Measurements from ENCODE around the gene PLA2G4B. TPM values are rescaled to one million over a fixed set of nuclear protein-coding genes. Genes with fewer than 3 reads are reported as not detected.
A peak's percentile ranks its signal among the peaks of the same experiment; 100 is the strongest.

PLA2G4B gene
- total RNA-seq, 1 donor from 2014 or later, result 3.4 TPM

DNA sequence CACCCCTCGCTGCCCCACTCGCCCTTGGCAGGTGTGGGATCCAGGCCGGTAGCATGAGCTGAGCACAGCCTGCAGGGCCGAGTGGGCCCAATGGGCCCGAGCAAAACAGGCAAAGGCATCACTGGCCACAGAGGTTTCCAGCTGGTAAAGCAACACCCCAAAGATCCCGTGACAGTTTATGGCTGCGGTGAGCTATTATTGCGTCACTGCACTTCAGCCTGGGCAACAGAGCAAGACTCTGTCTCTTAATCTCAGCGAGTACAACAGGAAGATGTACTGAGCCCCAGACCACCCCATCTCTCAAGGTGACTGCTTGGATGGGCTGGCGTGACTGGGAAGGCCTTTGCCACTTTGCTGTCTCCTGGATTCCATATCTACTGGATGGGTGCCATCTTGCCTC is 6.4 kb upstream of the PLA2G4B start:
- Histone ChIP-seq H3K27me3 (ENCODE audit: control insufficient read depth, insufficient read depth, low read length) (no peaks in the 10 kb centered on the region), H3K36me3 (ENCODE audit: control insufficient read depth, insufficient read depth, low read length) (no peaks in the 10 kb centered on the region), H3K4me3 (ENCODE audit: low read depth, low read length) (no peak overlapping the region)
- no peak for TF ChIP-seq CTCF (IDR thresholded peaks at IDR 0.05; ENCODE audit: insufficient read depth, low read length, poor library complexity, severe bottlenecking)
- DNase-seq (ENCODE audit: low read depth), result no peak

- DNase-seq (ENCODE audit: low read depth), result peak; percentile 37
- Histone ChIP-seq H3K36me3 (ENCODE audit: control insufficient read depth, insufficient read depth, low read length) (no peaks in the 10 kb centered on the region), H3K4me3 (ENCODE audit: low read depth, low read length) (no peak overlapping the region), H3K27me3 (ENCODE audit: control insufficient read depth, insufficient read depth, low read length) (no peaks in the 10 kb centered on the region)
- TF ChIP-seq CTCF (IDR thresholded peaks at IDR 0.05; ENCODE audit: insufficient read depth, low read length, poor library complexity, severe bottlenecking), result no peak
Measured at GRCh38 chr15:41832875-41833274, 5.8 kb upstream of the PLA2G4B start.

GRCh38 chr15:41834096-41834495 is 4.6 kb upstream of the PLA2G4B start:
- Histone ChIP-seq H3K27me3 (ENCODE audit: control insufficient read depth, insufficient read depth, low read length) (no peaks in the 10 kb centered on the region), H3K36me3 (ENCODE audit: control insufficient read depth, insufficient read depth, low read length) (no peaks in the 10 kb centered on the region), H3K4me3 (ENCODE audit: low read depth, low read length) (no peak overlapping the region)
- TF ChIP-seq CTCF (IDR thresholded peaks at IDR 0.05; ENCODE audit: insufficient read depth, low read length, poor library complexity, severe bottlenecking), result no peak
- no peak for DNase-seq (ENCODE audit: low read depth)

- H3K27me3 ChIP-seq (ENCODE audit: control insufficient read depth, insufficient read depth, low read length), result no peaks in the 10 kb centered on the region
- no peak overlapping the region for H3K4me3 ChIP-seq (ENCODE audit: low read depth, low read length)
- no peak for TF ChIP-seq CTCF (IDR thresholded peaks at IDR 0.05; ENCODE audit: insufficient read depth, low read length, poor library complexity, severe bottlenecking)
- H3K36me3 ChIP-seq (ENCODE audit: control insufficient read depth, insufficient read depth, low read length), result no peaks in the 10 kb centered on the region
- DNase-seq (ENCODE audit: low read depth), result no peak
Measured at GRCh38 chr15:41836073-41836472, 2.6 kb upstream of the PLA2G4B start.

DNA sequence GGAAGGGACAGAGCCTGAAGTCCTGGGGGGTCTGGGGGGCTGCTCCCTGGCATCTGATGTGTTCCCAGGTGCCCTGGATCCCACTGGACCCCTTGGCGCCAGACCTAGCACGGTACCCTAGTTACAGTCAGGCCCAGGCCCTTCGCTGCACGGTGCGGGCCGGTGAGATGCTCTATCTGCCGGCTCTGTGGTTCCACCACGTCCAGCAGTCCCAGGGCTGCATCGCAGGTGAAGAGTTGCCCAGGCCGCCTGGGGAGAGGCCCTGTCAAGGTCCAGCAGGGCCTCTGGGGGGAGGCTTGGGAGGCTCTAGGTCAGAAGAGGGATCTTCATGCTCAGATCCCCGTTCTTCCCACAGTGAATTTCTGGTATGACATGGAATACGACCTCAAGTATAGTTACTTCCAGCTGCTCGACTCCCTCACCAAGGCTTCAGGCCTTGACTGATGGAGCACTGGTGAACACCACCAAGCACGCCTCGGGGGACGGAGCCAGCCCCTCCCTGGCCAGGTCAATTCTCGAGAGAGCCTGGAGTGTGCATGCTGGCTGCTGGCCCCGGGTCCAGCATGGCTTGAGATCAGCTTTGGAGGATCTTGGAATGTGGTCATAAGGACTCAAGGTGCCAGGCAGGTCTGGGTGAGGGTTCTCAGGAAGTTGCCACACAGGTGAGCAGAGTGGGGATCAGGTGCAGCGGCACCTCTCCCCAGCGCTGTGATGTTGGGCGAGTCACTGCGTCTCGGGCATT is 1.8 kb upstream of the PLA2G4B start:
- DNase-seq (ENCODE audit: low read depth), result no peak
- no peak for TF ChIP-seq CTCF (IDR thresholded peaks at IDR 0.05; ENCODE audit: insufficient read depth, low read length, poor library complexity, severe bottlenecking)
- Histone ChIP-seq H3K36me3 (ENCODE audit: control insufficient read depth, insufficient read depth, low read length) (no peaks in the 10 kb centered on the region), H3K4me3 (ENCODE audit: low read depth, low read length) (no peak overlapping the region), H3K27me3 (ENCODE audit: control insufficient read depth, insufficient read depth, low read length) (no peaks in the 10 kb centered on the region)
